GM06990 (cell line): ENCODE results near the gene KIF5C.

Experiments
- DNase-seq: peaks from one replicate; pipeline ENCODE4 v3.0.0-alpha.2; 2011; ENCODE audit not compliant: insufficient read length; ENCODE audit errors: extremely low read depth
- H3K27me3 ChIP-seq: replicated peaks from 2 replicates; pipeline ENCODE4 v1.6.0; 2011; ENCODE audit warnings: low read length; ENCODE audit not compliant: control insufficient read depth, insufficient read depth
- H3K36me3 ChIP-seq: 2 replicates; pipeline ENCODE4 v1.5.1; 2011; ENCODE audit warnings: low read length; ENCODE audit not compliant: control insufficient read depth, insufficient read depth
- H3K4me3 ChIP-seq: replicated peaks from 2 replicates; pipeline ENCODE4 v1.5.1; 2011; ENCODE audit warnings: low read depth, mild to moderate bottlenecking, control low read depth, low read length
- CTCF ChIP-seq: IDR thresholded peaks from 2 replicates; pipeline ENCODE4 v1.5.1; 2011; ENCODE audit warnings: low read length, control low read depth, mild to moderate bottlenecking, inconsistent platforms; ENCODE audit not compliant: insufficient read depth, poor library complexity, severe bottlenecking

KIF5C gene

GRCh38 chr2:148900350-148900837 lies 25.4 kb downstream of the KIF5C start:
- TF ChIP-seq CTCF: no peak
- DNase-seq: no peak
- Histone ChIP-seq H3K4me3 (no peak overlapping the region), H3K36me3 (no peaks in the 10 kb centered on the region), H3K27me3 (no peaks in the 10 kb centered on the region; the same call in 1 of the 2 replicates)

GRCh38 chr2:148901142-148901541 lies 26.1 kb downstream of the KIF5C start:
- Histone ChIP-seq H3K27me3 (no peaks in the 10 kb centered on the region; the same call in 1 of the 2 replicates), H3K4me3 (no peak overlapping the region), H3K36me3 (no peaks in the 10 kb centered on the region)
- no peak for TF ChIP-seq CTCF
- DNase-seq: no peak

- Histone ChIP-seq H3K27me3 (no peaks in the 10 kb centered on the region; the same call in 1 of the 2 replicates), H3K36me3 (no peaks in the 10 kb centered on the region), H3K4me3 (no peak overlapping the region)
- TF ChIP-seq CTCF: no peak
- no peak for DNase-seq
These were observed 27.8 kb downstream of the KIF5C start for GRCh38 chr2:148902798-148903197.

GRCh38 chr2:148903294-148903693 lies 28.3 kb downstream of the KIF5C start:
- TF ChIP-seq CTCF: no peak

GRCh38 chr2:148903979-148904378 lies 29.0 kb downstream of the KIF5C start:
- no peak overlapping the region for H3K4me3 ChIP-seq
- no peak for TF ChIP-seq CTCF
- DNase-seq: no peak
- H3K27me3 ChIP-seq: no peaks in the 10 kb centered on the region; the same call in 1 of the 2 replicates
- no peaks in the 10 kb centered on the region for H3K36me3 ChIP-seq

More at GRCh38 chr2:148903294-148903693, 28.3 kb downstream of the KIF5C start:
- H3K4me3 ChIP-seq: no peak overlapping the region
- H3K27me3 ChIP-seq: no peaks in the 10 kb centered on the region; the same call in 1 of the 2 replicates
- no peak for DNase-seq
- no peaks in the 10 kb centered on the region for H3K36me3 ChIP-seq

GRCh38 chr2:148906124-148906523 lies 31.1 kb downstream of the KIF5C start:
- TF ChIP-seq CTCF: no peak
- DNase-seq: no peak
- Histone ChIP-seq H3K36me3 (no peaks in the 10 kb centered on the region), H3K27me3 (no peaks in the 10 kb centered on the region; the same call in 1 of the 2 replicates), H3K4me3 (no peak overlapping the region)
